GM04503 (cell line): ENCODE data around the gene ARL4A.
"Not testable (repeated sequence)": the region's sequence is repeated elsewhere in the genome, so short reads cannot be mapped to it uniquely, and the experiment has no call there.

Source experiments
- DNase-seq: peaks from one replicate; pipeline ENCODE4 v3.0.0-alpha.2; 2012; ENCODE audit warnings: low read depth

ARL4A gene

GRCh38 chr7:12670000-12670729 is 17.3 kb upstream of the ARL4A start:
- no peak for DNase-seq

- no peak for DNase-seq
Observed at GRCh38 chr7:12670743-12671520, 16.5 kb upstream of the ARL4A start.

GRCh38 chr7:12673436-12673835 is 14.0 kb upstream of the ARL4A start:
- DNase-seq, result not testable (repeated sequence)

GRCh38 chr7:12674053-12674452 is 13.4 kb upstream of the ARL4A start:
- no peak for DNase-seq

GRCh38 chr7:12674861-12675260 is 12.6 kb upstream of the ARL4A start:
- no peak for DNase-seq

GRCh38 chr7:12683678-12684585 is 3.5 kb upstream of the ARL4A start:
- no peak for DNase-seq

- DNase-seq, result no peak
Observed at GRCh38 chr7:12684733-12685132, 2.7 kb upstream of the ARL4A start.

GRCh38 chr7:12685550-12685949 is 1.9 kb upstream of the ARL4A start:
- no peak for DNase-seq

GRCh38 chr7:12686234-12686890 is 1.1 kb upstream of the ARL4A start:
- DNase-seq, result peak; percentile 68

- no peak for DNase-seq
Observed at GRCh38 chr7:12687718-12688171, 312 bp downstream of the ARL4A start.

GRCh38 chr7:12688485-12689170 is 1.2 kb downstream of the ARL4A start:
- DNase-seq, result not testable (repeated sequence)

- DNase-seq, result no peak
Observed at GRCh38 chr7:12689451-12689850, 2.0 kb downstream of the ARL4A start.

- DNase-seq, result no peak
Observed at GRCh38 chr7:12690041-12690878, 2.8 kb downstream of the ARL4A start.

GRCh38 chr7:12691388-12691787 is 4.0 kb downstream of the ARL4A start:
- DNase-seq, result not testable (repeated sequence)

- no peak for DNase-seq
Observed at GRCh38 chr7:12692035-12692434, 4.6 kb downstream of the ARL4A start.

GRCh38 chr7:12692479-12693259 is 5.2 kb downstream of the ARL4A start:
- DNase-seq, result no peak

GRCh38 chr7:12694817-12695216 is 7.4 kb downstream of the ARL4A start:
- DNase-seq, result no peak

- no peak for DNase-seq
Observed at GRCh38 chr7:12695965-12696364, 8.5 kb downstream of the ARL4A start.

- no peak for DNase-seq
Observed at GRCh38 chr7:12699299-12699698, 11.9 kb downstream of the ARL4A start.
